ENCODE measurements around the gene PRDX5. TPM values are rescaled to one million over a fixed set of nuclear protein-coding genes. Genes with fewer than 3 reads are reported as not detected.

Gene PRDX5
- total and polyA plus RNA-seq, 10 of the 15 experiments (the other 5 are each of a cell fraction or from before 2014, with no cell fraction given), result 95.7 to 406 (median 240) TPM

DNA sequence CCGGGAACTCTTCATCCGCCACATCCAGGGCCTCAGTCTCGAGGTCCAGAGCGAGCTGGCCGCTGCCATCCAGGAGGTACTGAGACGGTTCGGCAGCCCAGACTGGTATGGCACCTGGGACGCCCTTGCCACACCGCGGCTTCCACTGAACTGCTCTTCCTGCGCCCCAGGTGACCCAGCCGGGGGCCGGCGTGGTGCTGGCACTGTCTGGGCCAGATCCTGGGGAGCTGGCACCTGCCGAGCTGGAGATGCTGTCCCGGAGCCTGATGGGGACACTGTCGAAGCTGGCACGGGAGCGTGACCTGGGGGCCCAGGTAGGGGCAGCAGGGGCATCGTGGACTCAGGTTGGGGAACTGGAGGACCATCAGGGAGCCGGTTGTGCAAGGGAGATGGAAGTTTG is 23.5 kb downstream of the PRDX5 start (continued):
- TF ChIP-seq, protein P1, sequence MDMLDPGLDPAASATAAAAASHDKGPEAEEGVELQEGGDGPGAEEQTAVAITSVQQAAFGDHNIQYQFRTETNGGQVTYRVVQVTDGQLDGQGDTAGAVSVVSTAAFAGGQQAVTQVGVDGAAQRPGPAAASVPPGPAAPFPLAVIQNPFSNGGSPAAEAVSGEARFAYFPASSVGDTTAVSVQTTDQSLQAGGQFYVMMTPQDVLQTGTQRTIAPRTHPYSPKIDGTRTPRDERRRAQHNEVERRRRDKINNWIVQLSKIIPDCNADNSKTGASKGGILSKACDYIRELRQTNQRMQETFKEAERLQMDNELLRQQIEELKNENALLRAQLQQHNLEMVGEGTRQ (IDR thresholded peaks at IDR 0.05; ENCODE audit: borderline replicate concordance, low read depth, low read length), result no peak
- TF ChIP-seq NFIC (IDR thresholded peaks at IDR 0.05; ENCODE audit: low read depth, low read length), result no peak
- TF ChIP-seq SRF (IDR thresholded peaks at IDR 0.05; ENCODE audit: low read depth in 2 of 2, low read length in 2 of 2), result no peak
- TF ChIP-seq, protein P2, sequence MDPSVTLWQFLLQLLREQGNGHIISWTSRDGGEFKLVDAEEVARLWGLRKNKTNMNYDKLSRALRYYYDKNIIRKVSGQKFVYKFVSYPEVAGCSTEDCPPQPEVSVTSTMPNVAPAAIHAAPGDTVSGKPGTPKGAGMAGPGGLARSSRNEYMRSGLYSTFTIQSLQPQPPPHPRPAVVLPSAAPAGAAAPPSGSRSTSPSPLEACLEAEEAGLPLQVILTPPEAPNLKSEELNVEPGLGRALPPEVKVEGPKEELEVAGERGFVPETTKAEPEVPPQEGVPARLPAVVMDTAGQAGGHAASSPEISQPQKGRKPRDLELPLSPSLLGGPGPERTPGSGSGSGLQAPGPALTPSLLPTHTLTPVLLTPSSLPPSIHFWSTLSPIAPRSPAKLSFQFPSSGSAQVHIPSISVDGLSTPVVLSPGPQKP (IDR thresholded peaks at IDR 0.05; ENCODE audit: low read depth, low read length), result no peak
- TF ChIP-seq, protein P3, sequence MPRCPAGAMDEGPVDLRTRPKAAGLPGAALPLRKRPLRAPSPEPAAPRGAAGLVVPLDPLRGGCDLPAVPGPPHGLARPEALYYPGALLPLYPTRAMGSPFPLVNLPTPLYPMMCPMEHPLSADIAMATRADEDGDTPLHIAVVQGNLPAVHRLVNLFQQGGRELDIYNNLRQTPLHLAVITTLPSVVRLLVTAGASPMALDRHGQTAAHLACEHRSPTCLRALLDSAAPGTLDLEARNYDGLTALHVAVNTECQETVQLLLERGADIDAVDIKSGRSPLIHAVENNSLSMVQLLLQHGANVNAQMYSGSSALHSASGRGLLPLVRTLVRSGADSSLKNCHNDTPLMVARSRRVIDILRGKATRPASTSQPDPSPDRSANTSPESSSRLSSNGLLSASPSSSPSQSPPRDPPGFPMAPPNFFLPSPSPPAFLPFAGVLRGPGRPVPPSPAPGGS (IDR thresholded peaks at IDR 0.05; ENCODE audit: borderline replicate concordance, insufficient read depth, low read depth, low read length, poor library complexity, severe bottlenecking), result no peak
- TF ChIP-seq GABPA (IDR thresholded peaks at IDR 0.05; ENCODE audit: low read depth), result no peak
- TF ChIP-seq, protein P4, sequence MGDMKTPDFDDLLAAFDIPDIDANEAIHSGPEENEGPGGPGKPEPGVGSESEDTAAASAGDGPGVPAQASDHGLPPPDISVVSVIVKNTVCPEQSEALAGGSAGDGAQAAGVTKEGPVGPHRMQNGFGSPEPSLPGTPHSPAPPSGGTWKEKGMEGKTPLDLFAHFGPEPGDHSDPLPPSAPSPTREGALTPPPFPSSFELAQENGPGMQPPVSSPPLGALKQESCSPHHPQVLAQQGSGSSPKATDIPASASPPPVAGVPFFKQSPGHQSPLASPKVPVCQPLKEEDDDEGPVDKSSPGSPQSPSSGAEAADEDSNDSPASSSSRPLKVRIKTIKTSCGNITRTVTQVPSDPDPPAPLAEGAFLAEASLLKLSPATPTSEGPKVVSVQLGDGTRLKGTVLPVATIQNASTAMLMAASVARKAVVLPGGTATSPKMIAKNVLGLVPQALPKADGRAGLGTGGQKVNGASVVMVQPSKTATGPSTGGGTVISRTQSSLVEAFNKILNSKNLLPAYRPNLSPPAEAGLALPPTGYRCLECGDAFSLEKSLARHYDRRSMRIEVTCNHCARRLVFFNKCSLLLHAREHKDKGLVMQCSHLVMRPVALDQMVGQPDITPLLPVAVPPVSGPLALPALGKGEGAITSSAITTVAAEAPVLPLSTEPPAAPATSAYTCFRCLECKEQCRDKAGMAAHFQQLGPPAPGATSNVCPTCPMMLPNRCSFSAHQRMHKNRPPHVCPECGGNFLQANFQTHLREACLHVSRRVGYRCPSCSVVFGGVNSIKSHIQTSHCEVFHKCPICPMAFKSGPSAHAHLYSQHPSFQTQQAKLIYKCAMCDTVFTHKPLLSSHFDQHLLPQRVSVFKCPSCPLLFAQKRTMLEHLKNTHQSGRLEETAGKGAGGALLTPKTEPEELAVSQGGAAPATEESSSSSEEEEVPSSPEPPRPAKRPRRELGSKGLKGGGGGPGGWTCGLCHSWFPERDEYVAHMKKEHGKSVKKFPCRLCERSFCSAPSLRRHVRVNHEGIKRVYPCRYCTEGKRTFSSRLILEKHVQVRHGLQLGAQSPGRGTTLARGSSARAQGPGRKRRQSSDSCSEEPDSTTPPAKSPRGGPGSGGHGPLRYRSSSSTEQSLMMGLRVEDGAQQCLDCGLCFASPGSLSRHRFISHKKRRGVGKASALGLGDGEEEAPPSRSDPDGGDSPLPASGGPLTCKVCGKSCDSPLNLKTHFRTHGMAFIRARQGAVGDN (IDR thresholded peaks at IDR 0.05), result no peak

All from GM12878 (cell line).